Ascending aorta (tissue), 2 donors: ENCODE results near the gene FERMT3. TPM values are rescaled to one million over a fixed set of nuclear protein-coding genes. Genes with fewer than 3 reads are reported as not detected.

Experiments used
- DNase-seq, 2 donors: peaks; one replicate each; pipeline ENCODE4 v3.0.0-alpha.2; 2019; ENCODE audit warnings: low spot score in 2 of 2
- H3K27ac ChIP-seq, 2 donors: fragments of 200-600 bp; sonication (generic); one replicate each; pipeline ENCODE4 v1.5.1; 2016 to 2017; ENCODE audit warnings: mild to moderate bottlenecking in 1 of 2
- H3K27me3 ChIP-seq: fragments of 200-600 bp; sonication (generic); one replicate; pipeline ENCODE4 v1.5.1; 2017
- H3K36me3 ChIP-seq, 2 donors: fragments of 200-600 bp; sonication (generic); one replicate each; pipeline ENCODE4 v1.5.1; 2016
- H3K4me1 ChIP-seq, 2 donors: fragments of 200-600 bp; sonication (generic); one replicate each; pipeline ENCODE4 v1.5.1; 2016 to 2017; ENCODE audit warnings: mild to moderate bottlenecking in 1 of 2
- H3K4me3 ChIP-seq, 2 donors: fragments of 200-600 bp; sonication (generic); one replicate each; pipeline ENCODE4 v1.5.1; 2016 to 2017; ENCODE audit warnings: mild to moderate bottlenecking in 1 of 2
- H3K9me3 ChIP-seq, 2 donors: fragments of 200-600 bp; sonication (generic); one replicate each; pipeline ENCODE4 v1.5.1; 2016
- CTCF ChIP-seq, 3 experiments: fragments of 200-600 bp in 2 of 3; fragments of 450-650 bp in 1 of 3; sonication (generic) in 2 of 3; IDR thresholded peaks; one replicate each; pipeline ENCODE4 v1.5.1; 2016 to 2019; ENCODE audit warnings: antibody characterized with exemption in 3 of 3, mild to moderate bottlenecking in 1 of 3, moderate library complexity in 1 of 3
- intact Hi-C: fragments of 100-400 bp; cut with DNase I; formaldehyde crosslinking; loops from one replicate; pipeline ENCODE4 v1.15.1; 2023
- total RNA-seq: library from RNA; depleted of rRNA; stranded (reverse); fragments of >200 nt; gene quantifications from one replicate; pipeline ENCODE4 v1.1.0, GENCODE V29; 2016

FERMT3 gene
- total RNA-seq, 1 donor from 2014 or later, result 55.2 TPM

- H3K4me3 ChIP-seq, result no peak overlapping the region
- TF ChIP-seq CTCF (IDR thresholded peaks at IDR 0.05), result no peak
- H3K36me3 ChIP-seq, result peaks cover 80 to 89% of the 10 kb centered on the region in 2 donors
- no peaks in the 10 kb centered on the region for H3K27me3 ChIP-seq
- H3K9me3 ChIP-seq, result no peaks in the 10 kb centered on the region
- intact Hi-C loops, result no loop called here
- DNase-seq, result no peak
- no peaks in the 10 kb centered on the region for H3K4me1 ChIP-seq
- no peak overlapping the region for H3K27ac ChIP-seq
Observed at GRCh38 chr11:64196626-64197025, 9.9 kb upstream of the FERMT3 start.

GRCh38 chr11:64198511-64198910 lies 8.0 kb upstream of the FERMT3 start:
- Histone ChIP-seq H3K9me3 (no peaks in the 10 kb centered on the region), H3K36me3 (peaks cover 93 to 94% of the 10 kb centered on the region in 2 donors), H3K4me3 (no peak overlapping the region), H3K27me3 (no peaks in the 10 kb centered on the region), H3K27ac (no peak overlapping the region), H3K4me1 (no peaks in the 10 kb centered on the region)
- intact Hi-C loops, result no loop called here
- TF ChIP-seq CTCF (IDR thresholded peaks at IDR 0.05), result no peak
- DNase-seq, result no peak

GRCh38 chr11:64201543-64201942 lies 5.0 kb upstream of the FERMT3 start:
- intact Hi-C loops, result no loop called here

GRCh38 chr11:64202992-64203391 lies 3.5 kb upstream of the FERMT3 start:
- intact Hi-C loops, result no loop called here
- H3K27ac ChIP-seq, result no peak overlapping the region
- no peaks in the 10 kb centered on the region for H3K27me3 ChIP-seq
- TF ChIP-seq CTCF (IDR thresholded peaks at IDR 0.05), result no peak
- H3K4me3 ChIP-seq, result no peak overlapping the region
- H3K36me3 ChIP-seq, result peaks cover 67% of the 10 kb centered on the region in 2 donors
- no peaks in the 10 kb centered on the region for H3K9me3 ChIP-seq
- no peak for DNase-seq
- no peaks in the 10 kb centered on the region for H3K4me1 ChIP-seq

More at GRCh38 chr11:64201543-64201942, 5.0 kb upstream of the FERMT3 start:
- Histone ChIP-seq H3K4me1 (no peaks in the 10 kb centered on the region), H3K27me3 (no peaks in the 10 kb centered on the region), H3K36me3 (peaks cover 76 to 81% of the 10 kb centered on the region in 2 donors), H3K9me3 (no peaks in the 10 kb centered on the region), H3K27ac (no peak overlapping the region), H3K4me3 (no peak overlapping the region)
- no peak for TF ChIP-seq CTCF (IDR thresholded peaks at IDR 0.05)
- no peak for DNase-seq

GRCh38 chr11:64203421-64204079 lies 3.0 kb upstream of the FERMT3 start:
- intact Hi-C loops, result loop anchor here (1.0 kb wide), 1 partner anchor 101 kb away; no protein-coding TSS in a partner anchor
- Histone ChIP-seq H3K27me3 (no peaks in the 10 kb centered on the region), H3K27ac (no peak overlapping the region), H3K4me1 (no peaks in the 10 kb centered on the region), H3K36me3 (peaks cover 61% of the 10 kb centered on the region in 2 donors), H3K4me3 (no peak overlapping the region), H3K9me3 (no peaks in the 10 kb centered on the region)
- DNase-seq, result no peak
- TF ChIP-seq CTCF (IDR thresholded peaks at IDR 0.05), result no peak
